HL-60/S4 treated with retinoic acid at 250 ng/mL for 4 days and 3 days (cell line): ENCODE results near the gene SEC22C.

ENCODE experiments used
- in situ Hi-C: fragments of 300-500 bp; cut with MboI; formaldehyde crosslinking; loops from 2 replicates; pipeline ENCODE4 v1.7.0; 2022; ENCODE audit warnings: low sequenced_read_pairs

Gene SEC22C

GRCh38 chr3:42537350-42537749, 44.4 kb downstream of the SEC22C start:
- in situ Hi-C loops: loop anchor here (25.0 kb wide), 1 partner anchor 300 kb away; no protein-coding TSS in a partner anchor

- in situ Hi-C loops: loop anchor here (25.0 kb wide), 1 partner anchor 299 kb away; no protein-coding TSS in a partner anchor
Measured at GRCh38 chr3:42535981-42536784, 45.6 kb downstream of the SEC22C start.

GRCh38 chr3:42533161-42533897, 48.4 kb downstream of the SEC22C start:
- in situ Hi-C loops: loop anchor here (25.0 kb wide), 1 partner anchor 296 kb away; no protein-coding TSS in a partner anchor

GRCh38 chr3:42532229-42532628, 49.5 kb downstream of the SEC22C start:
- in situ Hi-C loops: loop anchor here (25.0 kb wide), 1 partner anchor 295 kb away; no protein-coding TSS in a partner anchor

- in situ Hi-C loops: loop anchor here (25.0 kb wide), 1 partner anchor 294 kb away; no protein-coding TSS in a partner anchor
Measured at GRCh38 chr3:42531470-42531869, 50.3 kb downstream of the SEC22C start.

GRCh38 chr3:42530073-42530472, 51.7 kb downstream of the SEC22C start:
- in situ Hi-C loops: loop anchor here (25.0 kb wide), 1 partner anchor 293 kb away; no protein-coding TSS in a partner anchor

GRCh38 chr3:42529468-42529867, 52.3 kb downstream of the SEC22C start:
- in situ Hi-C loops: loop anchor here (25.0 kb wide), 1 partner anchor 292 kb away; no protein-coding TSS in a partner anchor

- in situ Hi-C loops: loop anchor here (25.0 kb wide), 1 partner anchor 290 kb away; no protein-coding TSS in a partner anchor
Measured at GRCh38 chr3:42527368-42527917, 54.3 kb downstream of the SEC22C start.

- in situ Hi-C loops: loop anchor here (25.0 kb wide), 1 partner anchor 289 kb away; no protein-coding TSS in a partner anchor
Measured at GRCh38 chr3:42526616-42527367, 55.0 kb downstream of the SEC22C start.

- in situ Hi-C loops: loop anchor here (25.0 kb wide), 1 partner anchor 289 kb away; no protein-coding TSS in a partner anchor
Measured at GRCh38 chr3:42525736-42526345, 55.9 kb downstream of the SEC22C start.

GRCh38 chr3:42525212-42525611, 56.6 kb downstream of the SEC22C start:
- in situ Hi-C loops: loop anchor here (25.0 kb wide), 1 partner anchor 288 kb away; no protein-coding TSS in a partner anchor

GRCh38 chr3:42524751-42525150, 57.0 kb downstream of the SEC22C start:
- in situ Hi-C loops: loop anchor here (25.0 kb wide), 1 partner anchor 287 kb away; no protein-coding TSS in a partner anchor

- in situ Hi-C loops: no loop called here
Measured at GRCh38 chr3:42520906-42521305, 60.9 kb downstream of the SEC22C start.

- in situ Hi-C loops: no loop called here
Measured at GRCh38 chr3:42520336-42520735, 61.4 kb downstream of the SEC22C start.

GRCh38 chr3:42519568-42519962, 62.2 kb downstream of the SEC22C start:
- in situ Hi-C loops: no loop called here

- in situ Hi-C loops: no loop called here
Measured at GRCh38 chr3:42518800-42519567, 62.8 kb downstream of the SEC22C start.

GRCh38 chr3:42517117-42517516, 64.7 kb downstream of the SEC22C start:
- in situ Hi-C loops: no loop called here

- in situ Hi-C loops: no loop called here
Measured at GRCh38 chr3:42516443-42516842, 65.3 kb downstream of the SEC22C start.

- in situ Hi-C loops: no loop called here
Measured at GRCh38 chr3:42515976-42516375, 65.8 kb downstream of the SEC22C start.
